DMS53 treated with DMSO at 0.1 percent for 48 hours (cell line): Measurements from ENCODE around the gene ISLR.

ENCODE experiments used
- DNase-seq: peaks from one replicate; lab custom pipeline; 2025; ENCODE audit not compliant: unreplicated experiment; lab: John Stamatoyannopoulos, UW

The ISLR gene

DNA sequence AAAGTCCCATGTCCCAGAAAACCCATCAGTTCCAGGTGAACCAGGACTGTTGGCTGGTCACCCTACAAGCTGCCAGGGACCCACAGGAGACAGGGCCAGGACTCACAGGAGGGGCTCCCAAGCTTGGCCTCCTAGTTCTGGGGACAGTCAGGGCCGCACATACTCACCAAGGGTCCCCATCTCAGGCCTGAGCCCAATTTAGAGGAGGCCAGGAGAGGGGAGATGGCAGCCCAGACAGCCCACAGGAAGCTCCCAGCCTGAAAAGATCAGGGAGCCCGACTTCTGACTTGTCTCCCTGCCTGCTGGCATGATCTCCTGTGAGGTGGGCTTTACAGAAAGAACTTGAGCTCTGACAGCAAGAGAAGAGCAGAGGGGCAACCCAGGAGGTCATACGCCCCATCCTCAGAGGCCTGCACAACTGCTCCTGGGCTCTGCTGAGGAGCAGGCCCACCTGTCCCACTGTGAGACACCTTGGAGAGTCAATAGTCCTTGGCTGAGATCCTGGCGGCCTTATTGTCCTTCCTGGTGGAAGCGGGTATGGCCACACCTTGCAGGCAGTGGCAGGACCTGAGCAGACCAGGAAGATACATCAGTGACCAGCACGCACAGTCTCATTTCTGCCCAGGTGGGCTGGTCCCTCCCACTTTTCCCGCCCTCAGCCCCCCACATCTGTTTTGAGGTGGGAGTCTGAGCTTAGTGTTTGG, 2.5 kb upstream of the ISLR start:
- no peak for DNase-seq

DNA sequence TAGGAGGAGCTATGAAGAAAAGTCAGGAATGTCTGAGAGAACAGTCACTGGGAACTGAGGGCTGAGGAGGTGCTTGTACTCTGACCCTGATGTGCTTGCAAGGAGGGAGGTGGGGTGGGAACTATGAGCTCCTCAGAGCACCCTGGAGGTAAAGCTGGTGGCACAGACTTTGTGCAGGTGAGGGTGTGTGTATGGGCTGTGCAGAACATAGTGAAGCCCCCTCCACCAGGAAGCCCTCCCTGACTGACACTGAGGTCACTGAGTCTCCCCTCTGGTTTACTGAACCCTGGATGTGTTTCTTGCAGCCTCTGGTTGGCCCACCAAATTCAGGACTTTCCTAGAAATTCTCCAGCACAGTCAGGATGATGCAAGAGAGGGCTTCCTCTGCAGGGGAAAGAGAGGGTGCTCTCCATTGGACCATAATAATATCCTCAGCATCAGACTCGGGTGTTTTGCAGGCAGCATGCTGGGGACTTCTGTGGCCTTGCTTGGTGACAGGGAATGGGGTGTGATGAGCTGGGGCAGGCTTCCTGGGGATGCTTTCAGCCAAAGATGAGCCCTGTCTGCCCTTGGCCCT, 1.5 kb upstream of the ISLR start:
- DNase-seq = no peak

DNA sequence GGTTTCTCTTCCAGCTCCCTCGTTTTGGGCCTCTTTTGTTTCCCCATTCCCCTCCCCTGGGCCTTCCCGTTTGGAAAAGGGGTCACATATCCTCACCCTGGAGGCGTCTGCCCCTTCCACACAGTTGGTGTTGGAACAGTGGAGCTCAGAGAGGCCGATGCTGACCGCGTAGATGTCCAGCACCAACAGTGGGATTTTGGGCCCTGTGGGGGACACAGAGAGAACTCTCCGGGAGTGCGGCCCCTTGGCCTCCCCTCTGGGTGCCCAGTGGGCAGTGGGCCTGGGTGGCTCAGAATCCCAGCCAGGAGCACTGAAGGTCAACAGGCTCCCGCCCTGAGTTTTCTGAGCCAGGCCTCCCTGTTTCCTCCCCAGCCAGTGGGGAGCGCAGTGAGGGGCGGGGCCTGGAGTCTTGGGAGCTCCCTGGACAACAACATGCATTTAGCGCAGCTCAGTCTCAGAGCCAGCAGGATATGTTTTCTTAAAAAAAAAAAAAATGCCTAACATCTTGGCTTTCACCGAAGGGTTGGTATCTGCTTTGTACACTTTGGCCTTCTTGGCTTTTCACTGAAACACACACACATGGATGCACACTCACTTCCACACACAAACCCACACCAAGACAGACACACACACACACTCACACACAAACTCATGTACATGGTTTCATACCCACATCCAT, 670 bp upstream of the ISLR start:
- DNase-seq = no peak

DNA sequence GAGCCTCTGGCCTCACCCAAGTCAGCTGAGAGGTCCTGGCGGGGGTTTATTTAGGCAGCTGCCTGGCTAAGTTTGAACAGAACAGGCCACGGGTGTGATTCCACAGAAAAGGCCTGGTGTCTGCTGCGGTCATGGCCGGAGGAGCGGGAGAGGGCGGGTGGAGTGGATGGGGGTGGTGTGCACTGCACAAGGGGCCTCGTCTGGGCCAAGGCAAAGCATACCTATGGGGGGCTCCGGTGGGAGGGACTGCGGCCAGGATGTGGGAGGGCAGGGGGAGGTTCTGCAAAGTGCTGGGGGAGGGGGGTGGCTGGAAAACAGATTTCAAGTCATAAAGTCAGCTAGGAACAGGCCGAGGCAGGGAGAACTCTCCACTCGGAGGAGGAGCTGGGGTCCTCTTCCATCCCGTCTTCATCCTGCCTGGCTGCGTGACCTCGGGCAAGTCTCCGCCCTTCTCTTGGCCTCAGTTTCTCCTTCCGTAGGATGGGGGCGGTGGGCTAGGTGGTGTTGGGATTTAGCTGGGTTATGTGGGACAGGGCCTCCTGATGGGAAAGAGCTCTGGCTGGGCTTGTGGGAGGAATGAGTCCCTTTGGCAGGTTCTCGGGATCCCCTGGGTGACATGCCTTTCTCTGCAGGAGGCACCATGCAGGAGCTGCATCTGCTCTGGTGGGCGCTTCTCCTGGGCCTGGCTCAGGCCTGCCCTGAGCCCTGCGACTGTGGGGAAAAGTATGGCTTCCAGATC, 878 bp downstream of the ISLR start:
- no peak for DNase-seq

DNA sequence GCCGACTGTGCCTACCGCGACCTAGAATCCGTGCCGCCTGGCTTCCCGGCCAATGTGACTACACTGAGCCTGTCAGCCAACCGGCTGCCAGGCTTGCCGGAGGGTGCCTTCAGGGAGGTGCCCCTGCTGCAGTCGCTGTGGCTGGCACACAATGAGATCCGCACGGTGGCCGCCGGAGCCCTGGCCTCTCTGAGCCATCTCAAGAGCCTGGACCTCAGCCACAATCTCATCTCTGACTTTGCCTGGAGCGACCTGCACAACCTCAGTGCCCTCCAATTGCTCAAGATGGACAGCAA, 1.4 kb downstream of the ISLR start:
- no peak for DNase-seq

DNA sequence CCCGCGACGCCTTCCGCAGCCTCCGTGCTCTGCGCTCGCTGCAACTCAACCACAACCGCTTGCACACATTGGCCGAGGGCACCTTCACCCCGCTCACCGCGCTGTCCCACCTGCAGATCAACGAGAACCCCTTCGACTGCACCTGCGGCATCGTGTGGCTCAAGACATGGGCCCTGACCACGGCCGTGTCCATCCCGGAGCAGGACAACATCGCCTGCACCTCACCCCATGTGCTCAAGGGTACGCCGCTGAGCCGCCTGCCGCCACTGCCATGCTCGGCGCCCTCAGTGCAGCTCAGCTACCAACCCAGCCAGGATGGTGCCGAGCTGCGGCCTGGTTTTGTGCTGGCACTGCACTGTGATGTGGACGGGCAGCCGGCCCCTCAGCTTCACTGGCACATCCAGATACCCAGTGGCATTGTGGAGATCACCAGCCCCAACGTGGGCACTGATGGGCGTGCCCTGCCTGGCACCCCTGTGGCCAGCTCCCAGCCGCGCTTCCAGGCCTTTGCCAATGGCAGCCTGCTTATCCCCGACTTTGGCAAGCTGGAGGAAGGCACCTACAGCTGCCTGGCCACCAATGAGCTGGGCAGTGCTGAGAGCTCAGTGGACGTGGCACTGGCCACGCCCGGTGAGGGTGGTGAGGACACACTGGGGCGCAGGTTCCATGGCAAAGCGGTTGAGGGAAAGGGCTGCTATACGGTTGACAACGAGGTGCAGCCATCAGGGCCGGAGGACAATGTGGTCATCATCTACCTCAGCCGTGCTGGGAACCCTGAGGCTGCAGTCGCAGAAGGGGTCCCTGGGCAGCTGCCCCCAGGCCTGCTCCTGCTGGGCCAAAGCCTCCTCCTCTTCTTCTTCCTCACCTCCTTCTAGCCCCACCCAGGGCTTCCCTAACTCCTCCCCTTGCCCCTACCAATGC, 2.0 kb downstream of the ISLR start:
- no peak for DNase-seq

DNA sequence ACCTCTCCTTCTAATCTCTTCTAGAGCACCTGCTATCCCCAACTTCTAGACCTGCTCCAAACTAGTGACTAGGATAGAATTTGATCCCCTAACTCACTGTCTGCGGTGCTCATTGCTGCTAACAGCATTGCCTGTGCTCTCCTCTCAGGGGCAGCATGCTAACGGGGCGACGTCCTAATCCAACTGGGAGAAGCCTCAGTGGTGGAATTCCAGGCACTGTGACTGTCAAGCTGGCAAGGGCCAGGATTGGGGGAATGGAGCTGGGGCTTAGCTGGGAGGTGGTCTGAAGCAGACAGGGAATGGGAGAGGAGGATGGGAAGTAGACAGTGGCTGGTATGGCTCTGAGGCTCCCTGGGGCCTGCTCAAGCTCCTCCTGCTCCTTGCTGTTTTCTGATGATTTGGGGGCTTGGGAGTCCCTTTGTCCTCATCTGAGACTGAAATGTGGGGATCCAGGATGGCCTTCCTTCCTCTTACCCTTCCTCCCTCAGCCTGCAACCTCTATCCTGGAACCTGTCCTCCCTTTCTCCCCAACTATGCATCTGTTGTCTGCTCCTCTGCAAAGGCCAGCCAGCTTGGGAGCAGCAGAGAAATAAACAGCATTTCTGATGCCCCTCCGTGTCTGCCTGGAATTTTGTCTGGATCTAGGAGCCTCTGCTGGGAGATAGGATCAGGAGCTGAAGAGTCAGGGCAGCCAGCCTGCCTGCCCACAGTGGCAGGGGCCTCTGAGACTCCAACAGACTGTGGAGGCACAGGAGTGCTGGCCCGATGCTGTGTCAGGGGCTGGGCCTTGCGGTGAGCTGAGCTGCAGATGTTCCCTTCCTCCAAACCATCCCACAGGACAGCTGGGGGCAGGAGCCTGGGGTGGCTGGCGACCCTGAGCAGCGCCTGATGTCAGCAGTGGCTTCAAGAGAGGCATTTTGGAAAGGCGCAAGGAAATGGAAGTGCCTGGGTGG, 3.0 kb downstream of the ISLR start:
- DNase-seq = no peak

DNA sequence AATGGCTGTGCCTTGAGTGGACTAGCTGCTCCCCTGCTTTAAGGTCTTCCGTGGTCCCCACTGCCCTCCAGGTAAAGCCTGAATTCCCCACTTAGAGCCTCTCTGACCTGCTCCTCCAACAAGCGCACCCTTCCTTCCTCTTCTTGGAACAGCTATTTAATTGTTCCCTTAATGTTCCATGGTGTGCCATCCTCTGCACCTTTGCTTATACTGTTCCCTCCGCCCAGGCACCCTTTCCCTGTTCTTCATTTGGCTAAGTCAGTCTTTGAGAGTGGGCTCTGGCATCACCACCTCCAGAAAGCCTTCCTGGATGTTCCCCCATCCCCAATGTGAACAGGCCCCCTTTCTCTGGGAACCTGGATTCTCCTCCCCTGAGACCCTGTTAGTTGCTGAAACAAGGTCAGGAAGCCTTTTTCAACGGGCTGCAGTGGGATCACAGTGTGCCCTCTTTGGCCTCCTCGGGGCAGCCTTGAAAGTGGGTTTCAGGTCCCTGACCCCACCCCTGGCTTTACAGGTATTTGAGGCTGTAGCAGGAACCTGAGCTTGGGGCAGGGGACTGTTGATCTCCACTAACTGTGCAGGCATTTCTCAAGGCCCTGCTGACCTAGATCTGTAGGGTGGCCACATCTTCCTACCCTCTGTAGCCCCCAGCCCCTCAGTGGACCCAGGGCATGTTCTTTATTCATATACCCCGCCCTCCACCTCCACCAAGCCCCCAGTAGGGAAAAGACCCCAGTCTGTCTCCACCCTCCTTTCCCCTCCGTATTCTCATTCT, 5.0 kb downstream of the ISLR start:
- DNase-seq = no peak

DNA sequence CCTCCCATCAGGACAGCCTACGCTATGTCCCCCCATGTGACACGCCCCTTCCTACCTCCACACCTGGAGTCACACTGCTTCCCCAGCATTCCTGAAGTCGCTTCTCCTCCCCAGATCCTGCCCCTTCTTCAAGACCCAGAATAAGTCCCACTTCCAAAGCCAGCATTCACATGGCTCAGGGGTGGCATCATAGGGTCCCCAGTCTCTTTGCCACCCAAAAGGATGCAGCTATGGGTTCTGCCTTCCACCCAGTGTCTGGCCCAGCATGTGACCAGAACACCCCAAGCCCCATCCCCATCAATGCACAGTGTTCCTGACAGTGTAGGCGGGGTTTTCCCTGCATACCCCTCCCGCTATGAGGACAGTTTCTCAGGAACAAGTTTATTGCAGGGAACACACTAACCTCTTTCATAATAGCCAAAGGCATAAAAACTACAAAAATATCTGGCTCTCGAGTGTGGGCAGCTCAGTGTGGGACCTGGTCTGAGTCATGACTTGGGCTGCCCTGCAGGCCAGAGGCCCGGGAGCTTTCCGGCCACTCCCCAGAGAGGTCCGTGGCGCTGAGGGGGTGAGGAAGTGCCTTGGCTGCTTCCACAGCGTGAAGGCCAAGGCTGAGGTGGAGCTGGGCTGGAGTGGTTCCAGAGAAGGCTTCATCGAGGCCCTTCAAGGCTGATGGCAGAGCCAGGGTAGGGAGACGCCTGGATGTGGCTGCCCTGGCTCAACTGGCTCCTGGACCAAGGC, 5.8 kb downstream of the ISLR start:
- no peak for DNase-seq

DNA sequence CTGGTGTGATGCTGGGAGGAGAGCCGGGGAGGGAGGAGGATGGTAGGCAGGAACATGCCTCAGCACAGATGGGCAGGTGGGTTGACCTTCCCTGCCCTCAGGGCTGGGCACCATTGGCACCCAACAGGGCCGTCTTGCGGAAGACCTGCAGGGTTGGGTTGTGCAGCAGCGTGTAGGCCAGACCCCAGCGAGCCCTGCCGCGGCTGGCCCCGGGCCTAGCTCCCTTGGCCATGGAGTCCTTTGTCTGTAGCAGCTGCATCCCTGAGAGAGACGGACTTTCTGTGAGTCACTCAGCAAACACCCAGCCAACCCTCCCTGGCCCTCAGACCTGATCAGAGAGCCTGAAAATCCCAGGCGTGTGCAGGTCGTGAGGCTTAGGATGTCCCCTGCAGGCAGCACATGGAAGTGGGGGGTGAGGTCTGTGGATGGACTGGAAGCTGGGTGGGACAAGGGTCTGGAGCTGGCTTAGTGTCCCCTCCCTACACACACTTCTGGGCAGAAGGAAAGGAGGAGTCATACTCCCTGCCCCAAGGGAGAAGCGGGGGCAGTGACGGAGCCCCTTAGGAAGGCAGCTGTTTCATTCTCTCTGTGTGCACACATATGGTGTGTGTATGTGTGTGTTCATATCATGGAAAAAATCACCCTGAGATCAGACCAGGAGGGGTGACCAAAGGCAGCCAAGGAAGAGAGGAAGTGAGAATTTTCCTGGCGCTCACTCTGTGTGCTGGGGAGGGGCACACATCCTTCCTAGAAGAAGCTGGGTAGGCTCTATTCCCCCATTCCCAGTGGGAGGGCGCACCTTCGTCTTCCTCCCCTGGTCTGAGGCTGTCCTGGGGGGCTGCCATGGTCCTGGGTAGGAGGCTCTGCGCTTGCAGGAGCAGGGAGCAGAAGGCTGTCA, 6.7 kb downstream of the ISLR start:
- DNase-seq = no peak

DNA sequence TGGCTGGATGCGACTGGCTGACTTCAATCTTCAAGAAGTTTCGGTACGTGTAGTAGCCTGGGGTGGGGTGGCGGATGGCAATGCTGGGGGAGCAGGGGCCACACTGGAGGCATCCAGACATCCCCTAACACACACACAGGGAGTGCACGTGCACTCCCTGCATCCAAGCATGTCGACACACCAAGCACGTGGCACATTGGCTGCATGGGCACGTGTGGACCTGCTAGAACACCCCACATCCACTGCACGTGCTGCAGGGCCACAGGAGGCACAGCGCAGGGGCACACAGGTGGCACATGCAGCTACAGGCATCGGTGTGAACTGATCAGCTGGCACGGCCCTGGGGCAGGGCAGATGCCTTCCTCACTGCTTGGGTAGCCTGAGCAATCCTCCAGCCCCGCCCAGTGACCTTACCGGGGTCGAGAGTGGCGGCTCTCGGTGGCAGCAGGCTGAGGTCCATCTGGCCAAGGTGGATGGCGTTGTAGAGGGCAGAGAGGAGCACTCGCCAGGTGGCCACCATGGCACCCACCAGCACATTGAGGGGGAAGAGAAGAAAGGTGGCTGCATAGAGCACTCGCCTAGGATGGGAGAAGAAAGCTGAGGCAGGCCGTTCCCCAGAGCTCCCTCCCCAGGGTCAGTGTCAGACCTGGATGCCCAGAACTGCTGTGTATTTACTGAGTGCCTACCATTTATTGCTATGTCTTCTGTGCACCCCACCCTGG, 7.5 kb downstream of the ISLR start:
- no peak for DNase-seq

DNA sequence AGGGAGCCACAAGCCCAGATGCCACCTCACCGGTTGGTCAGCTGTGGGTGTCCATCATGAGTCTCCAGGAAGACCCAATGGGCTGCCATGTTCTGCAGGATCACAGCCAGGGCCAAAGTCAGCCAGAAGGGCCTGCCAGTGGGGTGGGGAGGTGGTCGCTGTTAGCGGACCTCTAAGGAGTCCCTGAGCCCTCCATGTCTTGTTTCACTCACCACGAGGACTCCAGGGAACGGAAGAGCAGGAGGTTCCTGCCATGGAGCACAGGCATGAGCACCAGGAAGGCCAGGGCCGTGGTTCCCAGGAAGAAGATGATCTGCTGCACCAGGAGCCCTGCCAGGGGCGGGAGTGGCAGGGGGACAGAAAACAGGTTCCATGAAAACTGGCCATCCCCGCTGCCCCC, 8.6 kb downstream of the ISLR start:
- no peak for DNase-seq

DNA sequence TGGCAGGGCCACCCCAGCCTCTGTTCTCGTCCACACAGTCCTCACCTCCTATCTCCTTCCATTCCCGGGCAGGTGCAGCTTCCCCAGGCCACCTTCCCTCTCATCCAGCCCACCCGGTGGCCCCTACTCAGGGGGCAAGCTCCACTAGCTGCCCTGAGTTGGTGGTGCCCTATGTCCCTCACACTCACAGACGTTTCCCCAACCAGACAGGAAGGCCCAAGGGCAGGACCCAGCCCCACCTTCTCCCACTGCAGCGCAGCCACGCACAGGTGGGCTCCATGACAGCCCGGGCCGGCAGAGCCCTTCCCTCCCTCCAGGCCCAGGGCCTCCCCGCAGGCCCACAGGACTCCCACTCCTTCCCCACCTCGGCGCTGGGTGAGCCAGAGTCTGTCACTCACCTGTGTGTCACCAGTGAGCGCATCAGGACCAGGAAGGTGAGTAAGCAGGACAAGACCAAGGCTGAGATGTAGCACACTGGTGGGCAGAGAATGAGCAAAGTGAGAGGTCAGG, 11.1 kb downstream of the ISLR start:
- no peak for DNase-seq

DNA sequence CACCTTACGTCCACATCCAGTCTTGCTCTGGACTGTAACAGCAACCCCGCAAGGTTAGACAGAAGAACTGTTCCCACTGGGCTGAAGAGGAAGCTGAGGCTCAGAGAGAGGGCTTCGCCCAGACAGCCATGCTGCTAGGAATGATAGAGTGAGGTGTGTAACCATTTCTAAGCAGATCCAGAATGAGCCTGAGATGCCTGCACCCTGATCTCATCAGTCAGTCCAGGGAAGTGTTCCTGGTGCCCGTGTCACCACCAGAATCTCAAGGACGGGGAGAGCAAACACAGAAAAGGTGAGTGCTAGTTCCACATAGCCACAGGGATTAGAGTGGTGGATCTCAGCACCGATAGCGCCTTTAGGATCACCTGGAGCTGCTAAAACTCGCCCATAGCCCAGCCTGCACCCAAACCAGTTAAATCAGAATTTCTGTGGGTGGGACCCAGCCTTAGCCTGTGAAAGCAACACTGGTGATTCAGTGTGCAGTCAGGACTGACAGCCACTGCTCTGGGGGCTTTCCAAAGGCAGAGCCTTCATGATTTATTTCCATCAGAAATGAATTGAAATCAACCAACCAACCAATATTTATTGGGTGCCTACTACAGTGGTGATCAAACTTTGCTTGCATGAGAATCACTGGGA, 12.3 kb downstream of the ISLR start:
- no peak for DNase-seq

DNA sequence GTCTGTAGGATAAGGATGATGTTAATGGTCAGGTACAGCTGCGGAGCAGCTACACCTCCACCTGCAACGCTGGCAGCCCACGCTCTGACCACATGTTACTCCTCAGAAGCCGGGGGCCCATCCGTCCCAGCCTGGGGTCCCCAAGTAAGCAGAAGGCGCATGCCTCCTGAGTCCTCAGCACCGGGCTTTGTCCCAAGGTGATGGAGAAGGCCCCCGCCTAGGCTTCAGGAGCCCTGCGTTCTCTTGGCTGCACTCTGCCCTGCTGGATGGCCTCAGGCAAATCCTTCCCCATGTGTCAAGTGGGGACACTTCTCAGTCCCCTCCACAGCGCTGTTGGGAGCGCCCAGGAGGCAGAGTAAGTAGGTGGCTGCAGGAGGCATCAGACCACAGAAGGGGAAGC, 14.7 kb downstream of the ISLR start:
- no peak for DNase-seq

DNA sequence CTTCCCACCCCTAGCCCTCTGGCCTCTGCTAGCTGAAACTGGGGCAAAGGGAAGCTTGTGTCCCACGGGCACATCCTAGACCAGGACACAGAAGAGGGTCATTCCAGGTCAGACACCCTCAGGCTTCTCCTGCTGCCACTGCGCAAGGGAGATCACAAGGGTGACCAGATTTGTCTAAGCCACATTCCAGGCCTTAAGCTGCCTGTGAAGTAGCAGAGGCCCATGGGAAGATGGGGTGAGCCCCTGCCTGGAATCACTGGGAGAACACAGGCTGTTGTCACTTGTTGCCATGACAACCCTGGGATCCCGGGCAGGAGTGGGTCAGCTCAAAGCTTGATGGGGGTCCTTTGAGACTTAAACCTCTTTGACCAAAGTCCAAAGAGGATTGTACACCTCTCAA, 18.3 kb downstream of the ISLR start:
- DNase-seq = no peak
